Stimulated activated naive CD8-positive, alpha-beta T cell treated with anti-CD3 and anti-CD28 coated beads, Interleukin-15, amount 100 ng/mL, for 72 hours (primary cell): ENCODE measurements around the gene ESYT3.
A peak's percentile ranks its signal among the peaks of the same experiment; 100 is the strongest.

ENCODE experiments used
- ATAC-seq: fragments of 150-1000 bp; cut with Tn5 transposase; 2 replicates; pipeline ENCODE4 v1.10.0; 2021; ENCODE audit warnings: mild to moderate bottlenecking, moderate library complexity
- DNase-seq, 2 donors: peaks; one replicate each; pipeline ENCODE4 v3.0.0; 2021 to 2022
- H3K27ac Mint-ChIP-seq, 2 donors: one replicate each; pipeline ENCODE4 v1.8.0; 2022; ENCODE audit warnings: mild to moderate bottlenecking in 2 of 2, mixed read lengths in 2 of 2, moderate library complexity in 2 of 2
- H3K27me3 Mint-ChIP-seq: one replicate; pipeline ENCODE4 v1.8.0; 2022; ENCODE audit warnings: mixed read lengths
- H3K4me1 Mint-ChIP-seq: one replicate; pipeline ENCODE4 v1.8.0; 2022; ENCODE audit warnings: mild to moderate bottlenecking, mixed read lengths
- H3K4me3 Mint-ChIP-seq, 2 donors: one replicate each; pipeline ENCODE4 v1.8.0; 2022; ENCODE audit warnings: mild to moderate bottlenecking in 2 of 2, mixed read lengths in 2 of 2, moderate library complexity in 1 of 2
- H3K9me3 Mint-ChIP-seq, 2 donors: one replicate each; pipeline ENCODE4 v1.8.0; 2022; ENCODE audit warnings: mixed read lengths in 2 of 2

The ESYT3 gene

GRCh38 chr3:138461246-138461645 lies 26.8 kb downstream of the ESYT3 start:
- DNase-seq (no peak), ATAC-seq (no peak)
- Mint-ChIP-seq H3K9me3 (no peaks in the 10 kb centered on the region), H3K4me1 (no peaks in the 10 kb centered on the region), H3K27me3 (peaks cover 25% of the 10 kb centered on the region), H3K27ac (no peak overlapping the region), H3K4me3 (no peak overlapping the region)

GRCh38 chr3:138461896-138462295 lies 27.5 kb downstream of the ESYT3 start:
- H3K4me1 Mint-ChIP-seq = no peaks in the 10 kb centered on the region
- ATAC-seq (peak; percentile 16), DNase-seq (no peak)
- no peak overlapping the region for H3K4me3 Mint-ChIP-seq
- peaks cover 32% of the 10 kb centered on the region for H3K27me3 Mint-ChIP-seq
- H3K9me3 Mint-ChIP-seq = no peaks in the 10 kb centered on the region
- no peak overlapping the region for H3K27ac Mint-ChIP-seq

GRCh38 chr3:138463724-138464490 lies 29.5 kb downstream of the ESYT3 start:
- Mint-ChIP-seq H3K9me3 (no peaks in the 10 kb centered on the region), H3K27me3 (peaks cover 45% of the 10 kb centered on the region), H3K4me1 (no peaks in the 10 kb centered on the region), H3K4me3 (no peak overlapping the region), H3K27ac (no peak overlapping the region)
- DNase-seq (no peak), ATAC-seq (no peak)

GRCh38 chr3:138464491-138464860 lies 30.1 kb downstream of the ESYT3 start:
- no peak for ATAC-seq

GRCh38 chr3:138465451-138465850 lies 31.0 kb downstream of the ESYT3 start:
- Mint-ChIP-seq H3K27me3 (peaks cover 45% of the 10 kb centered on the region), H3K4me1 (no peaks in the 10 kb centered on the region), H3K4me3 (no peak overlapping the region), H3K27ac (peak overlapping the region in 1 of 2 donors; percentile 28), H3K9me3 (no peaks in the 10 kb centered on the region)
- ATAC-seq = no peak
- DNase-seq = no peak

More at GRCh38 chr3:138464491-138464860, 30.1 kb downstream of the ESYT3 start:
- no peak overlapping the region for H3K27ac Mint-ChIP-seq
- no peak for DNase-seq
- no peaks in the 10 kb centered on the region for H3K4me1 Mint-ChIP-seq
- H3K9me3 Mint-ChIP-seq = no peaks in the 10 kb centered on the region
- H3K27me3 Mint-ChIP-seq = peaks cover 45% of the 10 kb centered on the region
- H3K4me3 Mint-ChIP-seq = no peak overlapping the region

GRCh38 chr3:138465925-138466324 lies 31.5 kb downstream of the ESYT3 start:
- no peaks in the 10 kb centered on the region for H3K9me3 Mint-ChIP-seq
- H3K4me3 Mint-ChIP-seq = no peak overlapping the region
- peaks cover 45% of the 10 kb centered on the region for H3K27me3 Mint-ChIP-seq
- no peak for DNase-seq
- no peak overlapping the region for H3K27ac Mint-ChIP-seq
- no peak for ATAC-seq
- H3K4me1 Mint-ChIP-seq = no peaks in the 10 kb centered on the region

- DNase-seq (no peak), ATAC-seq (no peak)
- H3K27ac Mint-ChIP-seq = no peak overlapping the region
- H3K27me3 Mint-ChIP-seq = peaks cover 45% of the 10 kb centered on the region
- H3K4me1 Mint-ChIP-seq = no peaks in the 10 kb centered on the region
- H3K9me3 Mint-ChIP-seq = no peaks in the 10 kb centered on the region
- no peak overlapping the region for H3K4me3 Mint-ChIP-seq
Observed at GRCh38 chr3:138467931-138468330, 33.5 kb downstream of the ESYT3 start.

- Mint-ChIP-seq H3K9me3 (no peaks in the 10 kb centered on the region), H3K27me3 (peaks cover 44% of the 10 kb centered on the region), H3K4me3 (no peak overlapping the region), H3K27ac (no peak overlapping the region), H3K4me1 (no peaks in the 10 kb centered on the region)
- DNase-seq = no peak
- ATAC-seq = no peak
Observed at GRCh38 chr3:138468451-138468850, 34.0 kb downstream of the ESYT3 start.

- H3K4me3 Mint-ChIP-seq = no peak overlapping the region
- ATAC-seq = no peak
- H3K9me3 Mint-ChIP-seq = no peaks in the 10 kb centered on the region
- no peak for DNase-seq
- H3K27me3 Mint-ChIP-seq = peaks cover 40% of the 10 kb centered on the region
- H3K4me1 Mint-ChIP-seq = no peaks in the 10 kb centered on the region
- H3K27ac Mint-ChIP-seq = no peak overlapping the region
Observed at GRCh38 chr3:138468886-138469285, 34.5 kb downstream of the ESYT3 start.

GRCh38 chr3:138469874-138470273 lies 35.5 kb downstream of the ESYT3 start:
- H3K4me1 Mint-ChIP-seq = no peaks in the 10 kb centered on the region
- no peaks in the 10 kb centered on the region for H3K9me3 Mint-ChIP-seq
- no peak overlapping the region for H3K27ac Mint-ChIP-seq
- no peak overlapping the region for H3K4me3 Mint-ChIP-seq
- peaks cover 31% of the 10 kb centered on the region for H3K27me3 Mint-ChIP-seq
- ATAC-seq = no peak
- DNase-seq = no peak

- no peak for DNase-seq
- Mint-ChIP-seq H3K27ac (no peak overlapping the region), H3K9me3 (no peaks in the 10 kb centered on the region), H3K4me1 (no peaks in the 10 kb centered on the region), H3K27me3 (peaks cover 26% of the 10 kb centered on the region), H3K4me3 (no peak overlapping the region)
- no peak for ATAC-seq
Observed at GRCh38 chr3:138470687-138471086, 36.3 kb downstream of the ESYT3 start.

- H3K27ac Mint-ChIP-seq = peak overlapping the region in 1 of 2 donors; percentile 4
- no peak for DNase-seq
- H3K4me1 Mint-ChIP-seq = no peaks in the 10 kb centered on the region
- no peaks in the 10 kb centered on the region for H3K9me3 Mint-ChIP-seq
- H3K4me3 Mint-ChIP-seq = no peak overlapping the region
- peaks cover 18% of the 10 kb centered on the region for H3K27me3 Mint-ChIP-seq
- ATAC-seq = no peak
Observed at GRCh38 chr3:138471481-138471880, 37.1 kb downstream of the ESYT3 start.

GRCh38 chr3:138472141-138472825 lies 37.9 kb downstream of the ESYT3 start:
- no peak for DNase-seq

GRCh38 chr3:138473391-138473790 lies 39.0 kb downstream of the ESYT3 start:
- Mint-ChIP-seq H3K4me3 (no peak overlapping the region), H3K27me3 (no peaks in the 10 kb centered on the region), H3K9me3 (no peaks in the 10 kb centered on the region), H3K27ac (no peak overlapping the region), H3K4me1 (no peaks in the 10 kb centered on the region)
- no peak for DNase-seq
- no peak for ATAC-seq

More at GRCh38 chr3:138472141-138472825, 37.9 kb downstream of the ESYT3 start:
- H3K27me3 Mint-ChIP-seq = peaks cover 11% of the 10 kb centered on the region
- no peak overlapping the region for H3K27ac Mint-ChIP-seq
- no peaks in the 10 kb centered on the region for H3K9me3 Mint-ChIP-seq
- H3K4me3 Mint-ChIP-seq = no peak overlapping the region
- no peaks in the 10 kb centered on the region for H3K4me1 Mint-ChIP-seq
- ATAC-seq = no peak

GRCh38 chr3:138474163-138474562 lies 39.7 kb downstream of the ESYT3 start:
- no peak overlapping the region for H3K4me3 Mint-ChIP-seq
- no peaks in the 10 kb centered on the region for H3K4me1 Mint-ChIP-seq
- ATAC-seq (no peak), DNase-seq (no peak)
- H3K9me3 Mint-ChIP-seq = no peaks in the 10 kb centered on the region
- H3K27me3 Mint-ChIP-seq = no peaks in the 10 kb centered on the region
- H3K27ac Mint-ChIP-seq = no peak overlapping the region

GRCh38 chr3:138476526-138476925 lies 42.1 kb downstream of the ESYT3 start:
- Mint-ChIP-seq H3K27ac (no peak overlapping the region), H3K9me3 (no peaks in the 10 kb centered on the region), H3K4me1 (no peaks in the 10 kb centered on the region), H3K4me3 (no peak overlapping the region), H3K27me3 (no peaks in the 10 kb centered on the region)
- DNase-seq (no peak), ATAC-seq (no peak)
